ENCODE results near the gene TEX19. TPM values are rescaled to one million over a fixed set of nuclear protein-coding genes. Genes with fewer than 3 reads are reported as not detected.

TEX19 gene
- total and polyA plus RNA-seq, 9 of the 15 experiments (the other 6 are each of a cell fraction or from before 2014, with no cell fraction given): 0.10 to 4.9 (median 1.9) TPM

- no peak for TF ChIP-seq PYGO2 (tag; IDR thresholded peaks at IDR 0.05)
- TF ChIP-seq ZBTB17 (CRISPR knock-in tag; IDR thresholded peaks at IDR 0.05): peak; percentile 86
- no peak for TF ChIP-seq IRF9 (tag; IDR thresholded peaks at IDR 0.05)
- TF ChIP-seq HMG20B (CRISPR knock-in tag; IDR thresholded peaks at IDR 0.05): no peak
- TF ChIP-seq ZBTB5 (IDR thresholded peaks at IDR 0.05): no peak
- no peak for TF ChIP-seq KLF6 (CRISPR knock-in tag; IDR thresholded peaks at IDR 0.05; ENCODE audit: borderline replicate concordance)
- peak; percentile 41 for TF ChIP-seq PCBP1 (IDR thresholded peaks at IDR 0.05; ENCODE audit: low read depth, low read length, poor library complexity, severe bottlenecking)
- peak in 1 of 2 experiments; percentile 66; a peak in 1 of 4 replicates for TF ChIP-seq MAZ (CRISPR knock-in tag; conservative IDR thresholded peaks at IDR 0.05 in 1 of 2, IDR thresholded peaks at IDR 0.05 in 1 of 2)
- no peak for TF ChIP-seq PPARD (CRISPR knock-in tag; IDR thresholded peaks at IDR 0.05)
- no peak for TF ChIP-seq MTA3 (IDR thresholded peaks at IDR 0.05; ENCODE audit: borderline replicate concordance)
- TF ChIP-seq KDM5B (IDR thresholded peaks at IDR 0.05; ENCODE audit: insufficient replicate concordance, low read depth, low read length): peak; percentile 60
- TF ChIP-seq ZBTB2 (IDR thresholded peaks at IDR 0.05): peak; percentile 20; the same call in 1 of the 2 replicates
- TF ChIP-seq, protein P1, sequence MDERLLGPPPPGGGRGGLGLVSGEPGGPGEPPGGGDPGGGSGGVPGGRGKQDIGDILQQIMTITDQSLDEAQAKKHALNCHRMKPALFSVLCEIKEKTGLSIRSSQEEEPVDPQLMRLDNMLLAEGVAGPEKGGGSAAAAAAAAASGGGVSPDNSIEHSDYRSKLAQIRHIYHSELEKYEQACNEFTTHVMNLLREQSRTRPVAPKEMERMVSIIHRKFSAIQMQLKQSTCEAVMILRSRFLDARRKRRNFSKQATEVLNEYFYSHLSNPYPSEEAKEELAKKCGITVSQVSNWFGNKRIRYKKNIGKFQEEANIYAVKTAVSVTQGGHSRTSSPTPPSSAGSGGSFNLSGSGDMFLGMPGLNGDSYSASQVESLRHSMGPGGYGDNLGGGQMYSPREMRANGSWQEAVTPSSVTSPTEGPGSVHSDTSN (CRISPR knock-in tag; IDR thresholded peaks at IDR 0.05; ENCODE audit: low read depth): no peak
- TF ChIP-seq, protein P1 (tag; conservative IDR thresholded peaks at IDR 0.05; ENCODE audit: low read depth): no peak
- 0 out of 2 replicates have a peak, but pooled peaks have one; percentile 38 for TF ChIP-seq RBM14 (IDR thresholded peaks at IDR 0.05; ENCODE audit: borderline replicate concordance, insufficient read depth, low read depth, low read length)
- 0 out of 2 replicates have a peak, but pooled peaks have one; percentile 23 for TF ChIP-seq DMBX1 (CRISPR knock-in tag; IDR thresholded peaks at IDR 0.05; ENCODE audit: borderline replicate concordance)
- no peak for TF ChIP-seq CBFB (CRISPR knock-in tag; IDR thresholded peaks at IDR 0.05)
- peak; percentile 49; the same call in 1 of the 2 replicates for TF ChIP-seq ZC3H4 (CRISPR knock-in tag; IDR thresholded peaks at IDR 0.05; ENCODE audit: borderline replicate concordance)
- peak; percentile 76 for TF ChIP-seq SPI1 (IDR thresholded peaks at IDR 0.05; ENCODE audit: borderline replicate concordance, low read depth, low read length)
Measured at GRCh38 chr17:82344175-82344907, 14.7 kb upstream of the TEX19 start (continued).
